ENCODE data around the gene PTPRK.
"Not testable (repeated sequence)": the region's sequence is repeated elsewhere in the genome, so short reads cannot be mapped to it uniquely, and the experiment has no call there.

- TF ChIP-seq PAX5 (IDR thresholded peaks at IDR 0.05; ENCODE audit: insufficient read depth, low read length, severe bottlenecking); POLR2AphosphoS5 (IDR thresholded peaks at IDR 0.05; ENCODE audit: low read depth, low read length); TAF1 (IDR thresholded peaks at IDR 0.05; ENCODE audit: low read depth, low read length); SPI1 (IDR thresholded peaks at IDR 0.05; ENCODE audit: low read depth, low read length); POLR2A (IDR thresholded peaks at IDR 0.05; ENCODE audit: low read depth, low read length): not testable (repeated sequence)
Measured at GRCh38 chr6:127926441-127926840, 594.0 kb downstream of the PTPRK start.

Data from GM12891 (cell line).